H1 (cell line): Measurements from ENCODE around the gene PET100.

Source experiments
- KDM4A ChIP-seq: IDR thresholded peaks from one replicate; pipeline ENCODE4 v1.7.1; 2012; ENCODE audit warnings: low read depth, mild to moderate bottlenecking, moderate library complexity, low read length, inconsistent platforms; ENCODE audit not compliant: severe bottlenecking
- POLR2A ChIP-seq, 2 experiments: IDR thresholded peaks; 1 replicate in 1 of 2; 2 replicates in 1 of 2; pipeline ENCODE4 v1.6.1; 2011; ENCODE audit warnings: low read depth in 2 of 2, low read length in 2 of 2, mild to moderate bottlenecking in 2 of 2; ENCODE audit errors: control extremely low read depth in 1 of 2
- RAD21 ChIP-seq, 2 experiments: IDR thresholded peaks in 1 of 2; conservative IDR thresholded peaks in 1 of 2; 2 replicates each; pipeline ENCODE4 v1.6.1; 2011; ENCODE audit warnings: low read depth in 2 of 2, low read length in 2 of 2, improper control_type of control experiment in 1 of 2, inconsistent platforms in 1 of 2, mild to moderate bottlenecking in 1 of 2, moderate library complexity in 1 of 2
- SUZ12 ChIP-seq: fragments of 200-600 bp; sonication (generic); IDR thresholded peaks from 2 replicates; pipeline ENCODE4 v1.6.1; 2012; ENCODE audit warnings: mild to moderate bottlenecking, inconsistent platforms, low read length, moderate library complexity, mixed read lengths
- TAF1 ChIP-seq: IDR thresholded peaks from 2 replicates; pipeline ENCODE4 v1.6.1; 2011; ENCODE audit warnings: mild to moderate bottlenecking, low read depth, low read length
- ZNF274 ChIP-seq: IDR thresholded peaks from 2 replicates; pipeline ENCODE4 v1.7.0; 2012; ENCODE audit warnings: low read length, borderline replicate concordance; ENCODE audit errors: extremely low read depth

GRCh38 chr19:7654401-7654800 lies 24.8 kb downstream of the PET100 start:
- TF ChIP-seq SUZ12, result no peak
- no peak for TF ChIP-seq ZNF274
- no peak for TF ChIP-seq TAF1
- TF ChIP-seq POLR2A (IDR thresholded peaks at IDR 0.05; ENCODE audit: control extremely low read depth in 1 of 2, low read depth in 2 of 2, low read length in 2 of 2), result no peak
- TF ChIP-seq KDM4A, result no peak
- no peak for TF ChIP-seq RAD21 (IDR thresholded peaks at IDR 0.05 in 1 of 2, conservative IDR thresholded peaks at IDR 0.05 in 1 of 2; ENCODE audit: low read depth in 2 of 2, low read length in 2 of 2)
